ENCODE results near the gene MEGF9.

The MEGF9 gene

DNA sequence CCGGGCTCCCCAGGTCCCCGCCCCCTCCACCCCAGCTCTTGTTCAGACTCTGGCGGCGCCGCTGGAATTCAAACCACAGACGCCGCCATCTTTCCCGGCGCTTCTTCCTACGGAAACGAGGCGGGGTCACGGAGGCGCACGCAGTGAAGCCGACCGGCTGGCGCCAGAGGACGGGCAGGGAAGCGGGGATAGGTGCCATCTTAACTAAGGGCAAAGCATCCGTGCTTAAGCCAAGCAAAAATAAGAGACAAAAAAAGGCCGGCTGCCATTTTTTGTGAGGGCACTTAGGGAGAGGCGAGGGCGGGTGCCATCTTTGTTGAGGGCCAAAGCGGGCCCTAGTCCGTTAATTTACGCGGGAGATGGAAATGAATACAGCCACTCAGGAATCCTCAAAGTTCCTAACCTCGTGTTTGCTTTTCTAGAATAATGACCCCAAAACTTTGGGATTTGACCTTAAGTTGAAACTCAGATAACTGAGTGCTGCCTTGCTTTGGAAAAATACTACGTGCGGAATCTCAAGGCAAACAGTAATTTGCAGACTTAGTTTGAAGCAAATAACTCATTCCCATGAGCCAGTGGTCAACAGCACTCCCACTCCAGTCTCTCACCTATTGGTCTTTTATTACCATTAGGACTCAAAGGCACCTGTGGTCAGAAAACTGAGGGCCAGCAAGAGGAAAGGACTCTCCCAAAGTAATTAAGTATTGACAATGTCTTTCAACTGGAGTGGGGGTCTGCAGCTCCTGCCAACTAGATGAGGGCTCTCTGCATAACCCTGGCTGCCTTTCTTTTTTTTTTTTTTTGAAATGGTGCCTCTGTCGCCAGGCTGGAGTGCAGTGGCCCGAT lies 134.0 kb downstream of the MEGF9 start, which contains the start of gene CDK5RAP2:
CDK5RAP2 (minus strand) TSS at position 117 of the 846 bp plus-strand sequence. CDS start 189 bp downstream, outside the sequence.
- H3K36me3 ChIP-seq (ENCODE audit: control insufficient read depth, insufficient read depth, low read length): no peaks in the 10 kb centered on the region
- H3K4me3 ChIP-seq (replicated peaks; ENCODE audit: low read depth, low read length): peak within 1 kb of the TSS; percentile 95
- peak; percentile 93 for DNase-seq (ENCODE audit: extremely low read depth, insufficient read length)
- TF ChIP-seq, protein P1, sequence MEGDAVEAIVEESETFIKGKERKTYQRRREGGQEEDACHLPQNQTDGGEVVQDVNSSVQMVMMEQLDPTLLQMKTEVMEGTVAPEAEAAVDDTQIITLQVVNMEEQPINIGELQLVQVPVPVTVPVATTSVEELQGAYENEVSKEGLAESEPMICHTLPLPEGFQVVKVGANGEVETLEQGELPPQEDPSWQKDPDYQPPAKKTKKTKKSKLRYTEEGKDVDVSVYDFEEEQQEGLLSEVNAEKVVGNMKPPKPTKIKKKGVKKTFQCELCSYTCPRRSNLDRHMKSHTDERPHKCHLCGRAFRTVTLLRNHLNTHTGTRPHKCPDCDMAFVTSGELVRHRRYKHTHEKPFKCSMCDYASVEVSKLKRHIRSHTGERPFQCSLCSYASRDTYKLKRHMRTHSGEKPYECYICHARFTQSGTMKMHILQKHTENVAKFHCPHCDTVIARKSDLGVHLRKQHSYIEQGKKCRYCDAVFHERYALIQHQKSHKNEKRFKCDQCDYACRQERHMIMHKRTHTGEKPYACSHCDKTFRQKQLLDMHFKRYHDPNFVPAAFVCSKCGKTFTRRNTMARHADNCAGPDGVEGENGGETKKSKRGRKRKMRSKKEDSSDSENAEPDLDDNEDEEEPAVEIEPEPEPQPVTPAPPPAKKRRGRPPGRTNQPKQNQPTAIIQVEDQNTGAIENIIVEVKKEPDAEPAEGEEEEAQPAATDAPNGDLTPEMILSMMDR (IDR thresholded peaks at IDR 0.05; ENCODE audit: insufficient read depth, low read length, poor library complexity, severe bottlenecking): no peak
- no peaks in the 10 kb centered on the region for H3K27me3 ChIP-seq (replicated peaks; ENCODE audit: control insufficient read depth, insufficient read depth, low read length)

GRCh38 chr9:120579139-120580050 lies 134.9 kb downstream of the MEGF9 start:
- no peak for DNase-seq (ENCODE audit: extremely low read depth, insufficient read length)

DNA sequence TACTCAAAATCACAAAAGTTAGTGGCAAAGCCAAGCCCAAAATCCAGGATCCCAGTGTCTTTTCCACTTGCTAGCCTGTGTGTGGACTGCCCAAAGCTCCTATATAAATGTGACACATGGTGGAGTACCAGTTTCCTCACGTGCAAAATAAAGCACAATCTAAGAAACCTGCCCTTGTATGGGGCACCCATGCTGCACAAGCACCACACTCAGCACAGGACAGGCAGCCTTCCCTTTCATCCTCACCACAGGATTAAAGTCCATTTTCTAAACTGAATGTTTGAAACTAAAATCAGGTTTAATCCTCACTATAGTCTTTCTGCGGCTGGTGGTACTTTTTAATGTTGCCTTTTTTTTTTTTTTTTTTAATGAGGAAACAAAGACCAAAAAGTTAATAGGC lies 139.8 kb downstream of the MEGF9 start:
- TF ChIP-seq, protein P1 (IDR thresholded peaks at IDR 0.05; ENCODE audit: insufficient read depth, low read length, poor library complexity, severe bottlenecking): no peak
- Histone ChIP-seq H3K36me3 (ENCODE audit: control insufficient read depth, insufficient read depth, low read length) (peaks cover 9% of the 10 kb centered on the region), H3K4me3 (replicated peaks; ENCODE audit: low read depth, low read length) (no peak overlapping the region), H3K27me3 (replicated peaks; ENCODE audit: control insufficient read depth, insufficient read depth, low read length) (no peaks in the 10 kb centered on the region)
- no peak for DNase-seq (ENCODE audit: extremely low read depth, insufficient read length)

More at GRCh38 chr9:120579139-120580050, 134.9 kb downstream of the MEGF9 start:
- Histone ChIP-seq H3K4me3 (replicated peaks; ENCODE audit: low read depth, low read length) (peak overlapping the region; percentile 95), H3K27me3 (replicated peaks; ENCODE audit: control insufficient read depth, insufficient read depth, low read length) (no peaks in the 10 kb centered on the region), H3K36me3 (ENCODE audit: control insufficient read depth, insufficient read depth, low read length) (no peaks in the 10 kb centered on the region)
- TF ChIP-seq, protein P1 (IDR thresholded peaks at IDR 0.05; ENCODE audit: insufficient read depth, low read length, poor library complexity, severe bottlenecking): no peak

DNA sequence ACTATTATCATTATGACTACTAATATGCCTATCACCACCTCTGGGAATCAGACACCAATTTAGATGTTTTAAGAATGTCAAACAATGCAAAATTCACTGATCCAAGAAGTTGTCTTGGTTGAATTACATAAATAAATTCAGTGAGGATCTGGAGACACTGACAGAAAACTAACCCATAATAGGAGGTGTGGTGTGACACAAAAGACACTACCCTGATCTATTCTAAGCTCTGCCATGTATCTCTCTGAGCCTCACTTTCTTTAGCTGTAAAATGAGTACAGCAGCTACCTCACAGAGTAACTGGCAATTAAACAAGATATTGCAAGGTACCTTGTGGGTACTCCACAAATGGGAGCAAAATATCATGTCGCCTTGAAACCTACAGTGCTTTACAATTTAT lies 141.8 kb downstream of the MEGF9 start:
- H3K36me3 ChIP-seq (ENCODE audit: control insufficient read depth, insufficient read depth, low read length): peaks cover 13% of the 10 kb centered on the region
- no peak for DNase-seq (ENCODE audit: extremely low read depth, insufficient read length)
- no peak overlapping the region for H3K4me3 ChIP-seq (replicated peaks; ENCODE audit: low read depth, low read length)
- H3K27me3 ChIP-seq (replicated peaks; ENCODE audit: control insufficient read depth, insufficient read depth, low read length): no peaks in the 10 kb centered on the region
- TF ChIP-seq, protein P1 (IDR thresholded peaks at IDR 0.05; ENCODE audit: insufficient read depth, low read length, poor library complexity, severe bottlenecking): no peak

- TF ChIP-seq, protein P1 (IDR thresholded peaks at IDR 0.05; ENCODE audit: insufficient read depth, low read length, poor library complexity, severe bottlenecking): no peak
- Histone ChIP-seq H3K4me3 (replicated peaks; ENCODE audit: low read depth, low read length) (no peak overlapping the region), H3K36me3 (ENCODE audit: control insufficient read depth, insufficient read depth, low read length) (peaks cover 13% of the 10 kb centered on the region), H3K27me3 (replicated peaks; ENCODE audit: control insufficient read depth, insufficient read depth, low read length) (no peaks in the 10 kb centered on the region)
- no peak for DNase-seq (ENCODE audit: extremely low read depth, insufficient read length)
These were observed 142.6 kb downstream of the MEGF9 start for GRCh38 chr9:120571443-120572257.
